GM18951 (cell line): Measurements from ENCODE around the gene PTTG2.
"Not testable (repeated sequence)": the region's sequence is repeated elsewhere in the genome, so short reads cannot be mapped to it uniquely, and the experiment has no call there.

ENCODE experiments used
- POLR2A ChIP-seq: IDR thresholded peaks from 4 replicates; pipeline ENCODE4 v1.6.1; 2011; ENCODE audit warnings: mild to moderate bottlenecking; ENCODE audit not compliant: insufficient read length, insufficient read depth; ENCODE audit errors: extremely low read depth
- in situ Hi-C: fragments of 300-500 bp; cut with MboI; formaldehyde crosslinking; loops from one replicate; pipeline ENCODE4 v1.12.0; 2022; ENCODE audit warnings: low sequenced_read_pairs, mixed read lengths, inconsistent platforms; ENCODE audit not compliant: unreplicated experiment

The PTTG2 gene

DNA sequence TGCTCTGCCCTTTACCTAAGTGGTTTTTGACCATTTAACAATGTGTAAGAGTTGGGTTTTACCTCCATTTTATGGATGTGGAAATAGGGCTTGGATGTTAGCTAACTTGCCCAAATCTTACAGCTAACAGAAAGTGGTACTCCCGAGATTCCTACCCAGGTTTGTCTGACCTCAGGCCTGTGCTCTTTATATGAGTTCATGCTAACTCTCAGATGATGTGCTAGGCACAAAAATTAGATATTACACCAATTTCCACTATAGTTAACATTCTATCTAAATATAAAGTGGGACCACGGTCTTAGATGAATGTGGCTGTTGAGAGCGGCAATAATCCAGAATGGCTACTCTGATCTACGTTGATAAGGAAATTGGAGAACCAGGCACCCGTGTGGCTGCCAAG is at the start of gene PTTG2:
Gene PTTG2 (plus strand): TSS at position 301 of the 400 bp plus-strand sequence. CDS start 37 bp downstream, at position 338.
- no peak for TF ChIP-seq POLR2A
- in situ Hi-C loops, result no loop called here

DNA sequence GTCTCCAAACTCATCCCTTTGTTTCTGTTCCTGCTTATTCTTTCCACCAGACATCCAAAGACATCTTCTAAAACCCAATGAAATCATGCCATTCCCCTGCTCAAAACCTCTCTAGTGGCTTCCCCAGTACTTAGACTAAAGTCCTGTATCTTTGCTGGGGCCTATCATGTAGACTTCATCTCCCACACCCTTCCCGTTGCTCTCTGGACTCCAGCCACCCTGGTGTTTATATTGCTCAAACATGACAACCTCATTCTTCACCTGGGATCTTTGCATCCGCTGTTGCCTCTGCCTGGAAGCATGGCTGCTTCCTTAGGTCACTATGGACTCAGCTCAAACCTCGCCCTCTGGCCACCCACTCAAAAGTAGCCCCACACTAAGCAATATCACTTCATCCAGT is 45.7 kb upstream of the PTTG2 start:
- in situ Hi-C loops, result no loop called here
- no peak for TF ChIP-seq POLR2A

DNA sequence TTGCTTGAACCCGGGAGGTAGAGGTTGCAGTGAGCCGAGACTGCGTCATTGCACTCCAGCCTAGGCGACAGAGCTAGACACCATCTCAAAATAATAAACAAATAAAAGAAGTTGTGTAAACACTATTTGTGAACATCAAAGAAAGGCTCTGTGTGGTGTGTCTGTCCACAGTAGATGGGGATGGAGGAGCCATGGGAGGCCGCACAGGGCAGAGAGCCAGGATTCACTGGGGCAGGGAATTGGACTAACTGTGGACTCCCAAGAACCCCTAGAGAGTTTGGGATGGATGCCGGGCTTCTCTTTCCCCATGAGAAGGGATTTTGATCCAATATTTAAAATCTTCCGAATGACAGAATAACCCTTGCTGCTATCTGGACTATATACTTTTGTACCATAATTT is 42.8 kb upstream of the PTTG2 start:
- in situ Hi-C loops, result no loop called here

DNA sequence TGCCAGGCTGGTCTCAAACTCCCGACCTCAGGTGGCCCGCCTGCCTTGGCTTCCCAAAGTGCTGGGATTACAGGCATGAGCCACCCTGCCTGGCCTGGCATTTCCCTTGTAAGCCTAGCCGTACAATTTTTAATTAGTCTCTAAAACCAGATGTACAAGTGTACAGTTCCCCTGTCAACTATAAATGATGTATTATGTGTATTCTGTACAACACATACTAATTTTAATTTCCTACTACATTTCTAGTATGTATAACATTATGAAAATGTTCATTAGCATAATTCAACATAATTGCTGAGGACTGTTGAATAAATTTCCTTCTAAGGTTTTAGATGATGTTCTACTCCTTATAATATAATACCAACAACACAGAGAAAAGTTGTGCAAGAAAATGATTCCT is 41.5 kb upstream of the PTTG2 start:
- TF ChIP-seq POLR2A, result no peak
- in situ Hi-C loops, result no loop called here

More for the DNA sequence above, 42.8 kb upstream of the PTTG2 start:
- no peak for TF ChIP-seq POLR2A

DNA sequence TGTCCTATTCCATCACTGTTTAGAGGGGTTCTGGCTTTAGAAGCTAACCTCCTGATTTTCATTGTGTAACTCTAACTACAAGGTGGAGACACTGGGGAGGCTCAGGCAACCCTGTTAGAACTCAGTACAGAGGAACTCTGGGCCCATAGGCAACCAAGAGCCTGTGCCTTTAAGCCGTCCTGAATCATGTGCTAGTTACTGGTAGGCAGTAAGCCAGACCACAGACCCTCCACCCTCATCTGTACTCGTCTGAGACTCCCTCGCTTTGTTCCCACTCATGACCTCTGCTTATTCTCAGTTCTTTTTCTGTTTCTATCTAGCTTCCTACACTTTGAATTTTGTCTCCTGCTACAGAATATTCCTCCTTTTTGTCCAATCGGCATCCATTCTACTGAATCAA is 37.9 kb upstream of the PTTG2 start:
- in situ Hi-C loops, result no loop called here
- no peak for TF ChIP-seq POLR2A

DNA sequence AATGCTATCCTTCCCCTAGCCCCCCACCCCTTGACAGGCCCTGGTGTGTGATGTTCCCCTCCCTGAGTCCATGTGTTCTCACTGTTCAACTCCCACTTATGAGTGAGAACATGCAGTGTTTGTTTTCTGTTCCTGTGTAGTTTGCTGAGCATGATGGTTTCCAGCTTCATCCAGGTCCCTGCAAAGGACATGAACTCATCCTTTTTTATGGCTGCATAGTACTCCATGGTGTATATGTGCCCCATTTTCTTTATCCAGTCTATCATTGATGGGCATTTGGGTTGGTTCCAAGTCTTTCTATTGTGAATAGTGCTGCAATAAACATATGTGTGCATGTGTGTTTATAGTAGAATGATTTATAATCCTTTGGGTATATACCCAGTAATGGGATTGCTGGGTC is 37.1 kb upstream of the PTTG2 start:
- in situ Hi-C loops, result not testable (repeated sequence)

DNA sequence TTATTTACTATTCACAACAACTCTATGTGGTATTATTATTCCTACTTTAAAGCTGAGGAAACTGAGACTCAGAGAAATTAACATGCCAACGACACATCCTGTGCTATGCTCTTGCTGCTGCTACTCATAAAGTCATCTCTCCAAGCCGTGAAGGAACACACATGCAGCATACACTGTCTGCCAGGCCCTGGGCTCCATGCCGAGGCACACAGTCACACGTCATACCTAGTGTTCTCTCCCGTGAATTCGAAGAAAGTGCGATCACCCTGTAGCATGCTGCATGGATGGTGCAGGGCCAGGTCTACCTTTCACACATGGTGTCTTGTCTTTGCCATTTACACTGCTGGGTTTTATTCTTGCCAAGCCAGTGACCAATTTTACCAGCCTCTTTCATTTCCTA is 35.3 kb upstream of the PTTG2 start:
- TF ChIP-seq POLR2A, result no peak
- in situ Hi-C loops, result no loop called here

DNA sequence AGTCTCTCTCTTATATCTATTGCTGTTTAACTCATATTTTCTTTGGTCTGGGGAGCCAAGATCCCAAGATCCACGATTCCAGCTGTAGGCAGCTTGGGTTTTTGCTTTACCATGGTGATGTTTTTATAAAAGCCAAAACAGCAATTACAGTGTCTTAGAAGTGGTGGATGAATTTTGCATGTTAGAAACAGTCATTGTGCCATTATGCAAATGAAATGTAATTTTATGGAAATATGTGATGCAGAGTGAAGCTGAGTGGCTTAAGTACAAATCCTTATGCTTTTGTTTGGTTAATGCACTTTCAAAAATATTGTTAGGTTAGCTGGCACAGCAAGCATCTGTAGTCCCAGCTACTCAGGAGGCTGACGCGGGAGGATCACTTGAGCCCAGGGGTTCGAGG is 32.8 kb upstream of the PTTG2 start:
- no peak for TF ChIP-seq POLR2A
- in situ Hi-C loops, result no loop called here

DNA sequence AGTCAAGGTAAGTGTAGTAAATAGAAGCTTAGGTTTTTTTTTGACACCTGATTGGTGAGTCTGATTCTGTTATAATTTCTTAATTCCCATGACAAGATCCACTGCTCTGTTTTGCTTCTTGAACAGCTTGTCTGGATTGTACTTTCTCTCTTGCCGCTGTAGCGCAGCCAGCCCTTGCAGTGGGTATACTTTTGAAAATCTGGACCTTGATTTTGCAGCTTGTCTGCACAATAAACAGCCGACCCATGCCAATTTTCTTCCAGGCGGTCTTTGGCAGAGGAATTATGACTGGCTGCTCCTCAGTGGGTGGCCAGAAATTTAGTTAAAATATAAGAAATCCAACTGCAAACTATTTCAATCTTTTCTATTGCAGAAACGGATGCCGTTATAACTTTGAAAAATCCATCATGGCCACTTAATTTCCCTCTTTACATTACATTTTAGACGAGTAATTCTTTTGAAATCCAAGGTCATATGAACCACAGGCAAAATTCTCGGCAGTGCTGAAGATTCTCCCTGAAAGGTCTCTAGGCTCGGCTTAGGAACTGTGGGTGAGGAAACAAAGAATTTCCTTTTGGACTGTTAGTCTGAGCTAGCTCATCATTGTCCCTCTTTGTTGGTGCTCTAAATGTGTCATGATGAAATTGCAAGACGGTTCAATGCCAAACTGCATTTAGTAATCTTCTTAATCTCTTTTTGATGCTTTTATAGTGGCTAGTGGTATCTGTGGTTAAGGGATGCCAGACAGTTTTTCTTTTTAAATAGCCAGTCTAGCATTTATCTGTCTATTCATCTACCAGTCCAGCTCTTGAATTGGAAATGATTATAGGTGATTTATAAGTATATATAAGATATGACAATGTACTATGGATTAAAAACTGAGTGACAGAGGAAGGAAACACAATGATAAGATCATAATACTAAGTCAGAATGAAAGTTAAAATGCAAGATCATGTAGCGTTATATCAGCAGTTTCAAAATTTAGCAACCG is 31.5 kb upstream of the PTTG2 start:
- in situ Hi-C loops, result no loop called here
- no peak for TF ChIP-seq POLR2A

DNA sequence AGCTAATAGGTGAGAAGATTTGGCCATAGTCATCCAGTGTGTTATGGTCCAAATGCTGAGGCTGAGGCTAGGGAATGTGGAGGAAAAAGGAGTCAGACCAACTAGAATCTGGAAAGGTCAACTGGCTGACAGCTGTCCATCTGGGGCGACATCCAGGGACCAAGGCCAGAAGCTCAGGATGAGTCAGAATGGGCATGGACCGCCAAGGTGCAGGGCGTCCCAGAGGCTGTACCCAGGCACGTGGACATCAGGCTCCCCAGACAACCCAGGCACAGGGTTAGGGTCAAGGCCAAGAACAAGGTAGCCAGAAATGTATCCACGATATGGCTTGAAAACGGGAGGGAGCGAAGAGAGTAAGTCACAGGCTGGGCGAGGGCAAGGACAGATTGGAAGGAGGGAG is 26.1 kb upstream of the PTTG2 start:
- TF ChIP-seq POLR2A, result no peak
- in situ Hi-C loops, result no loop called here

DNA sequence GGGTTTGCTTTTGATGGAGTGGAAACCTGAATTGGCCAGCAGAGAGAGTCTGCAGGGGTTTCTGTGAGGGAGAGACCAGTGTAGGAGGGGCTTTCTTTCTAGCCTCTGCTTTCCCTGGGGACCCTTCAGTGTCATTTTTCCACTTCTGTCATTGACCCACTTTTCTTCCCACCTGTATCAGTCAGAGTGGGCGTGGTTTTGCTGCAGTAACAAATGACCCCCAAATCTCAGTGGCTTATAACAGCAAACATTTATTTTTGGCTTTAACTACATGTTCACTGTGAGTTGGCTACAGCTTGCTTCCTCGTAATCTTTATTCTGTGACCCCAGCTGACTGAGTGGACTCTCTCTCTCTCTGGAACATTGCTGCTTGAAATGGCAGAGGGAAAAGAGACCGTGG is 25.6 kb upstream of the PTTG2 start:
- in situ Hi-C loops, result no loop called here
- TF ChIP-seq POLR2A, result no peak

DNA sequence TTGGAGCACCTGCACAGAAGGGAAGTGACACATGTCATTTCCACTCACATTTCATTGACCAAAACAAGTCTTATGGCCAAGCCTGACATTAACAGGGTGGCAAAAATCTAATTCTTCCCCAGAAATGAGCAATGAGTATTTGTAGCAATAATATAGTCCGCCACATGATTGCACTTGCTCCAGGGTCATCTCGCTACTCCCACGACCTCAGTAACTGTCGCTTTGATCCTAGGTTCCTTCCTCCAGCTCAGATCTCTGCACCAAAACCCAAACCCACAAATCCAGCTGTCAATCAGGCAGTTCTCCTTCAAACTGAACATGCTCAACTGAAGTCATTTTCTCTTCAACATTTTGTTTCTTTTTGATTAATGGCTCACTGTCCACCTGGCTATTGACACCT is 25.2 kb upstream of the PTTG2 start:
- in situ Hi-C loops, result no loop called here
- TF ChIP-seq POLR2A, result no peak

DNA sequence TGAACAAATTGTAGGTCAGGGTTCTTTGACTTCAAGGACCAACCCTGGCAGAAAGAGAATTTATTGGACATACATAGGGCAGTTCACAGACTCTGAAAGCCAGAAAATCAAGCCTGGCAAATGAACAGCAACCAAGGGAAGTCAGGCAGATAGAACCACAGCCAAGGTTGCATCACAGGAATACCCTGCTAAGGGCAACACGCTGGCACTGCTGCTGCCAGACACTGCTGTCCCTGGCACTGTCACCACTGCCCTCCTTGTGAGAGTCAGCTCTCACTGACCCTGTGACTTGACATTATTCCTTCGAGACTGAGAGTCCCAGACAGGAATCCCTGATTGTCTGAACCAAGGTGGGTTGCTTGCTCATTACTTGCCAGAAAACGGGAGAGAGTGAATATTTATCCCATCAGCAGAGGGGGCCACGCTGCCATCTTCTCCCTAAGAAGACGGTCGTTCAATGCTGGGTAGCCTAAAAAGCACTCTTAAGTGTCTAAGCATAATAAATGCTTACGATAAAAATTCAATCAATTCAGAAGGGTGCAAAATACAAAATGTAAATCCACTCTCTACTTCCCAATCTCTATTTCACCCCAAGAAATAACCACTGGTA is 23.2 kb upstream of the PTTG2 start:
- TF ChIP-seq POLR2A, result no peak
- in situ Hi-C loops, result no loop called here

DNA sequence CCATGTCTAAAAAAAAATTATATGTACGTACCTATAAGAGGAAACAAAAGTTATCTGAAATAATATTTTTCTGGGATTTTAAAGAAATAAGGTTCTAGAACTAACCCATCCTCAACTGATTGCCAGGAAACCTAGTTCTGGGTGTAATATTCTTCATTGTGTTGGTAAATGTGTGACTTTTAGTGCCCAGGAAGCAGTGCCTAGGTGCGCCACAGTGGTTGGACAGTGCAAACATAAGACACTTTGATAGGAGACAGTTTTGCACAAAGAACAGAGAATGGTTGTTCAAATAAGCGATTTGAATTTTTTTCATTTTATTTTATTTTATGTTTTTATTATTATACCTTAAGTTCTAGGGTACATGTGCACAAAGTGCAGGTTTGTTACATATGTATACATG is 22.0 kb upstream of the PTTG2 start:
- in situ Hi-C loops, result no loop called here
- no peak for TF ChIP-seq POLR2A
